ENCODE measurements around the gene SKP1. TPM values are rescaled to one million over a fixed set of nuclear protein-coding genes. Genes with fewer than 3 reads are reported as not detected.

The SKP1 gene
- total RNA-seq, 2 donors from 2014 or later: 357 to 427 TPM

- no peak overlapping the region for H3K27ac ChIP-seq (ENCODE audit: low read depth, low read length)
- no peaks in the 10 kb centered on the region for H3K4me1 ChIP-seq (ENCODE audit: control insufficient read depth, insufficient read depth, low read length)
- no peaks in the 10 kb centered on the region for H3K36me3 ChIP-seq (ENCODE audit: control insufficient read depth, insufficient read depth, low read length)
- no peak overlapping the region for H3K4me3 ChIP-seq (ENCODE audit: low read length)
- H3K4me1 Mint-ChIP-seq: peaks cover 10% of the 10 kb centered on the region
- 71 to 75% methylated on average over 7 to 10 of the region's 10 CpGs for WGBS, 2 experiments (ENCODE audit: insufficient coverage in 1 of 2, insufficient read length in 1 of 2)
- H3K4me3 Mint-ChIP-seq: no peak overlapping the region
- no peak overlapping the region for H3K9ac ChIP-seq (ENCODE audit: extremely low read depth, low read length, poor library complexity, severe bottlenecking)
- H3K36me3 Mint-ChIP-seq (ENCODE audit: low read depth): no peaks in the 10 kb centered on the region
- no peaks in the 10 kb centered on the region for H3K27me3 ChIP-seq (ENCODE audit: control insufficient read depth, insufficient read depth, low read length, poor library complexity, severe bottlenecking)
- no peaks in the 10 kb centered on the region for H3K9me3 ChIP-seq (ENCODE audit: control insufficient read depth, low read length)
- peaks cover 26% of the 10 kb centered on the region for H3K27me3 Mint-ChIP-seq (ENCODE audit: insufficient read depth)
- DNase-seq: no peak
- H3K9me3 Mint-ChIP-seq: no peaks in the 10 kb centered on the region
- no peak overlapping the region for H3K27ac Mint-ChIP-seq
- no peak for TF ChIP-seq CTCF (conservative IDR thresholded peaks at IDR 0.05)
Measured at GRCh38 chr5:134110382-134110781, 66.4 kb downstream of the SKP1 start.

- Histone ChIP-seq H3K9ac (ENCODE audit: extremely low read depth, low read length, poor library complexity, severe bottlenecking) (no peak overlapping the region), H3K4me1 (ENCODE audit: control insufficient read depth, insufficient read depth, low read length) (no peaks in the 10 kb centered on the region), H3K27ac (ENCODE audit: low read depth, low read length) (no peak overlapping the region), H3K27me3 (ENCODE audit: control insufficient read depth, insufficient read depth, low read length, poor library complexity, severe bottlenecking) (no peaks in the 10 kb centered on the region), H3K9me3 (ENCODE audit: control insufficient read depth, low read length) (no peaks in the 10 kb centered on the region), H3K36me3 (ENCODE audit: control insufficient read depth, insufficient read depth, low read length) (no peaks in the 10 kb centered on the region), H3K4me3 (ENCODE audit: low read length) (no peak overlapping the region)
- Mint-ChIP-seq H3K27me3 (ENCODE audit: insufficient read depth) (peaks cover 12% of the 10 kb centered on the region), H3K9me3 (no peaks in the 10 kb centered on the region), H3K36me3 (ENCODE audit: low read depth) (no peaks in the 10 kb centered on the region), H3K4me3 (no peak overlapping the region), H3K27ac (no peak overlapping the region), H3K4me1 (peaks cover 11% of the 10 kb centered on the region)
- WGBS, 2 experiments (ENCODE audit: insufficient coverage in 1 of 2, insufficient read length in 1 of 2): 93 to 96% methylated on average over 2 to 3 of the region's 3 CpGs
- no peak for TF ChIP-seq CTCF (conservative IDR thresholded peaks at IDR 0.05)
- DNase-seq: no peak
Measured at GRCh38 chr5:134107779-134108178, 69.0 kb downstream of the SKP1 start.

- no peaks in the 10 kb centered on the region for H3K4me1 ChIP-seq (ENCODE audit: control insufficient read depth, insufficient read depth, low read length)
- no peaks in the 10 kb centered on the region for H3K27me3 ChIP-seq (ENCODE audit: control insufficient read depth, insufficient read depth, low read length, poor library complexity, severe bottlenecking)
- Mint-ChIP-seq H3K27me3 (ENCODE audit: insufficient read depth) (peaks cover 6% of the 10 kb centered on the region), H3K36me3 (ENCODE audit: low read depth) (no peaks in the 10 kb centered on the region), H3K27ac (no peak overlapping the region), H3K9me3 (no peaks in the 10 kb centered on the region), H3K4me3 (no peak overlapping the region), H3K4me1 (peaks cover 10% of the 10 kb centered on the region)
- no peak overlapping the region for H3K9ac ChIP-seq (ENCODE audit: extremely low read depth, low read length, poor library complexity, severe bottlenecking)
- WGBS, 2 experiments (ENCODE audit: insufficient coverage in 1 of 2, insufficient read length in 1 of 2): 89 to 93% methylated on average over 7 to 10 of the region's 10 CpGs
- H3K36me3 ChIP-seq (ENCODE audit: control insufficient read depth, insufficient read depth, low read length): no peaks in the 10 kb centered on the region
- H3K9me3 ChIP-seq (ENCODE audit: control insufficient read depth, low read length): no peaks in the 10 kb centered on the region
- TF ChIP-seq CTCF (conservative IDR thresholded peaks at IDR 0.05): no peak
- H3K4me3 ChIP-seq (ENCODE audit: low read length): no peak overlapping the region
- no peak for DNase-seq
- no peak overlapping the region for H3K27ac ChIP-seq (ENCODE audit: low read depth, low read length)
Measured at GRCh38 chr5:134106991-134107701, 69.6 kb downstream of the SKP1 start.
